ENCODE data around the gene ZFAND2A.

ZFAND2A gene

GRCh38 chr7:1169409-1170368 is 9.7 kb upstream of the ZFAND2A start:
- TF ChIP-seq CTCF (conservative IDR thresholded peaks at IDR 0.05; ENCODE audit: low read length) (peak; percentile 87), EZH2phosphoT487 (IDR thresholded peaks at IDR 0.05; ENCODE audit: borderline replicate concordance) (no peak)
- H3K9me2 ChIP-seq (replicated peaks; ENCODE audit: low read depth, low read length) = no peaks in the 10 kb centered on the region
- peak overlapping the region; percentile 77 for H3K4me3 ChIP-seq (ENCODE audit: low read length, poor library complexity, severe bottlenecking)
- peaks cover 5% of the 10 kb centered on the region; the same call in 1 of the 2 replicates for H3K79me2 ChIP-seq (ENCODE audit: insufficient read depth, low read length)
- H3K9me3 ChIP-seq (ENCODE audit: insufficient read depth, low read depth, low read length) = no peaks in the 10 kb centered on the region
- peak overlapping the region; percentile 83 for H2AFZ ChIP-seq (ENCODE audit: low read length)
- H4K20me1 ChIP-seq (ENCODE audit: insufficient read depth, low read length, poor library complexity, severe bottlenecking) = no peaks in the 10 kb centered on the region
- H3K9ac ChIP-seq (ENCODE audit: low read depth, low read length, poor library complexity, severe bottlenecking) = peak overlapping the region; percentile 79
- H3K4me2 ChIP-seq (ENCODE audit: low read depth, low read length, poor library complexity, severe bottlenecking) = peak overlapping the region; percentile 66
- H3K4me1 ChIP-seq (ENCODE audit: insufficient read depth, low read length, poor library complexity, severe bottlenecking) = no peaks in the 10 kb centered on the region
- H3K36me3 ChIP-seq (ENCODE audit: insufficient read depth, low read length) = no peaks in the 10 kb centered on the region
- H3F3A ChIP-seq (ENCODE audit: low read depth) = no peaks in the 10 kb centered on the region
- no peaks in the 10 kb centered on the region for H3K27me3 ChIP-seq (ENCODE audit: insufficient read depth, low read length, poor library complexity, severe bottlenecking)

GRCh38 chr7:1168422-1168821 is 8.4 kb upstream of the ZFAND2A start:
- no peaks in the 10 kb centered on the region for H3K4me1 ChIP-seq (ENCODE audit: insufficient read depth, low read length, poor library complexity, severe bottlenecking)
- no peaks in the 10 kb centered on the region for H3K9me2 ChIP-seq (replicated peaks; ENCODE audit: low read depth, low read length)
- no peaks in the 10 kb centered on the region for H4K20me1 ChIP-seq (ENCODE audit: insufficient read depth, low read length, poor library complexity, severe bottlenecking)
- H3K9me3 ChIP-seq (ENCODE audit: insufficient read depth, low read depth, low read length) = no peaks in the 10 kb centered on the region
- H3F3A ChIP-seq (ENCODE audit: low read depth) = no peaks in the 10 kb centered on the region
- no peak overlapping the region for H2AFZ ChIP-seq (ENCODE audit: low read length)
- H3K9ac ChIP-seq (ENCODE audit: low read depth, low read length, poor library complexity, severe bottlenecking) = no peak overlapping the region
- no peak for TF ChIP-seq EZH2phosphoT487 (IDR thresholded peaks at IDR 0.05; ENCODE audit: borderline replicate concordance)
- TF ChIP-seq CTCF (conservative IDR thresholded peaks at IDR 0.05; ENCODE audit: low read length) = no peak
- H3K79me2 ChIP-seq (ENCODE audit: insufficient read depth, low read length) = peaks cover 5% of the 10 kb centered on the region; the same call in 1 of the 2 replicates
- H3K4me2 ChIP-seq (ENCODE audit: low read depth, low read length, poor library complexity, severe bottlenecking) = no peak overlapping the region
- no peaks in the 10 kb centered on the region for H3K27me3 ChIP-seq (ENCODE audit: insufficient read depth, low read length, poor library complexity, severe bottlenecking)
- H3K36me3 ChIP-seq (ENCODE audit: insufficient read depth, low read length) = no peaks in the 10 kb centered on the region
- no peak overlapping the region for H3K4me3 ChIP-seq (ENCODE audit: low read length, poor library complexity, severe bottlenecking)

- H3K27me3 ChIP-seq (ENCODE audit: insufficient read depth, low read length, poor library complexity, severe bottlenecking) = no peaks in the 10 kb centered on the region
- H4K20me1 ChIP-seq (ENCODE audit: insufficient read depth, low read length, poor library complexity, severe bottlenecking) = no peaks in the 10 kb centered on the region
- H3K4me2 ChIP-seq (ENCODE audit: low read depth, low read length, poor library complexity, severe bottlenecking) = no peak overlapping the region
- H3K4me3 ChIP-seq (ENCODE audit: low read length, poor library complexity, severe bottlenecking) = no peak overlapping the region
- no peaks in the 10 kb centered on the region for H3K9me2 ChIP-seq (replicated peaks; ENCODE audit: low read depth, low read length)
- no peaks in the 10 kb centered on the region for H3K36me3 ChIP-seq (ENCODE audit: insufficient read depth, low read length)
- peaks cover 10% of the 10 kb centered on the region for H3K4me1 ChIP-seq (ENCODE audit: insufficient read depth, low read length, poor library complexity, severe bottlenecking)
- no peak overlapping the region for H3K9ac ChIP-seq (ENCODE audit: low read depth, low read length, poor library complexity, severe bottlenecking)
- TF ChIP-seq CTCF (conservative IDR thresholded peaks at IDR 0.05; ENCODE audit: low read length) = no peak
- no peak for TF ChIP-seq EZH2phosphoT487 (IDR thresholded peaks at IDR 0.05; ENCODE audit: borderline replicate concordance)
- no peaks in the 10 kb centered on the region for H3K9me3 ChIP-seq (ENCODE audit: insufficient read depth, low read depth, low read length)
- H3K79me2 ChIP-seq (ENCODE audit: insufficient read depth, low read length) = peaks cover 21% of the 10 kb centered on the region; the same call in 1 of the 2 replicates
- H2AFZ ChIP-seq (ENCODE audit: low read length) = no peak overlapping the region
- no peaks in the 10 kb centered on the region for H3F3A ChIP-seq (ENCODE audit: low read depth)
These were observed 4.4 kb upstream of the ZFAND2A start for GRCh38 chr7:1164436-1164835.

Measured in Loucy (cell line).